Suppressor macrophage treated with lipopolysaccharide for 1 hour (primary cell): ENCODE measurements around the gene HMGXB3.
"Not testable (repeated sequence)": the region's sequence is repeated elsewhere in the genome, so short reads cannot be mapped to it uniquely, and the experiment has no call there.

ENCODE experiments used
- DNase-seq, 3 donors: peaks; one replicate each; pipeline ENCODE4 v3.0.0-alpha.2; 2020 to 2022

HMGXB3 gene

DNA sequence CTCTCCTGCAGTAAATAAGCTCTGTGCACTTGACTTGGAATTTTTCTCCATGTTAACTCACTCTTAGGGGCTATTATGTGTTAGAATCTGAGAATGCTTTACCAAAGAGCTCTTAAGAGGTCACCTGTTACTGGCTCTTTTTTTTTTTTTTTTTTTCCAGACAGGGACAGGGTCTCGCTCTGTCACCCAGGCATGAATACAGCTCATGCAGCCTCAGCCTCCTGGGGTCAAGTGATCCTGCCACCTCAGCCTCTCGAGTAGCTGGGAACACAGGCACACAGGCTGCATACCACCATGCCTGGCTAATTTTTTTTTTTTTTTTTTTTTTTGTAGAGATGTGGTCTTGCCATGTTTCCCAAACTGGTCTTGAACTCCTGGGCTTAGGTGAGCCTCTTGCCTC is 22.1 kb downstream of the HMGXB3 start:
- no peak for DNase-seq

DNA sequence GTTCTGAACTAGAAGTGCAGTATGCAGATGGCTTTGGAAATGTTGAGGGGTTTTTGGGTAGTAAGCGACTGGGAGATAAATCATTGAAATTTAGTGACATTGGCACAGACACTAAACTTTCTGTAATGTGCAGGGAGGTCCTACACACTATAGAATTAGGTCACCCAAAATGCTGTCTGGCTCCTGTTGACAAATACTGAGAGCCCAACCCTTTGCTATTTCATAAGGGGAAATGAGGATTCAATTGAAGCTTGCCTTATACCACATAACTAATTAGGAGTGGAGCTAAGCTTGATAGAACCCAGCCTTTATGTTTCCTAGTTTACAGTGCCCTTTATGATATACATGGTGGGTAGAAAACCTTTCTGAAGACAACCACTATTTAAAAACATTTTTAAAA is 22.6 kb downstream of the HMGXB3 start:
- DNase-seq: no peak

DNA sequence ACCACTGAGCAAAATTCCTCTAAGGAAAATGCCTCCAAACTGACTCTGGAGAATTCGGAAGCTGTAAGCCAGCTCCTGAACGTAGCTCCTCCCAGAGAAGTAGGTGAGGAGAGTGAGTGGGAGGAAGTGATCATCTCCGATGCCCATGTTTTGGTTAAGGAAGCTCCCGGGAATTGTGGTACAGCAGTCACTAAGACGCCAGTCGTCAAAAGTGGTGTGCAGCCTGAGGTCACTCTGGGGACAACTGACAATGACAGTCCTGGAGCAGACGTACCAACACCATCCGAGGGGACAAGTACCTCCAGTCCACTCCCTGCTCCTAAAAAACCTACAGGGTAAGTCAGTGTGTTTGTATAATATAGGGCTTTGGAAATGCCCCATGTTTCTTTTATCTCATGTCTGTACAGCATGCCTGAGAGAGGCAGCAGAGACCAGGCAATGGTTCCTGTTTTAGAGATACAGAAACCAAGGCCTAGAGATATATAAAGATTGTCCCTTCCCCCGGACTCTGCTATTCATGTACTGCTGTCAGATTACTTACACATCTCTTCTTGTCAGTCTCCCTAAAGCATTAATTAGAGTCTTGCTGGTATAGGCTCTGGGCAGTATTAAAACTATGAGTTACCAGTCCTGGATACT is 23.9 kb downstream of the HMGXB3 start:
- peak; percentile 22 to 36 (median 22) for DNase-seq

DNA sequence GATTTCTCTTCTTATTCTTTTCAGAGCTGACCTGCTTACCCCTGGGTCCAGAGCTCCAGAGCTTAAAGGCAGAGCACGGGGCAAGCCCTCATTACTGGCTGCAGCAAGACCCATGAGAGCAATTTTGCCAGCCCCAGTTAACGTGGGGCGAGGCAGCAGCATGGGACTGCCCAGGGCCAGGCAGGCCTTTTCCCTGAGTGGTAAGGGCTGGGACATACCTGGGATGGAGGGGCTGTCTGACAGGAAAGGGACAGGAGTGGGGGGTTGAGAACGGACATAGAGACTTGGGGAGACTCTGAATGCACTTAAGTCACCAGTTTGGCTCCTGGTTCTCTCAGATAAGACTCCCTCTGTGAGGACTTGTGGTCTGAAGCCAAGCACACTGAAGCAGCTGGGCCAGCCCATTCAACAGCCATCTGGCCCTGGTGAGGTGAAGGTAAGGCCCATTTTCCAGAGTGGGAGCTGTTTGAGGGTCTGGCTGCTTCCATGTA is 26.2 kb downstream of the HMGXB3 start:
- no peak for DNase-seq

GRCh38 chr5:150028047-150028446 is 27.5 kb downstream of the HMGXB3 start:
- DNase-seq: not testable (repeated sequence)

DNA sequence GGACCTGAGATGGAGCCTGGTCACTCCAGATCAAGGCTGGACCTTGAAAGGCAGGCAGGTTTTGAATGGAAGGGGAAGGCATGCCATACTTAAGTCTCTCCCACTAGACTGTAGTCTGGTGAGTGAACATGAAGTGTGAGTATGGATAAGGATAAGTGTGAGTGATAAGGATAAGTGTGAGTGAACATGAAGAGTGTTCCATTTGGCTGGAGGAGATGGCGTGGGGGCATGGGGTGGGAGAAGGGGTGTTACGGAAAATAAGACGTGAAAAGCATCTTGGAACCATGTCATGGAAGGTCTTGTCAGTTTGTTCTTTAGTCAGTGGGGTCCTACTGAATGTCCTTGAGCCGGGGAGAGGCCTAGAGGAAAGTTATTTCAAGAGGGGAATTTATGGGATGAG is 32.8 kb downstream of the HMGXB3 start:
- no peak for DNase-seq

DNA sequence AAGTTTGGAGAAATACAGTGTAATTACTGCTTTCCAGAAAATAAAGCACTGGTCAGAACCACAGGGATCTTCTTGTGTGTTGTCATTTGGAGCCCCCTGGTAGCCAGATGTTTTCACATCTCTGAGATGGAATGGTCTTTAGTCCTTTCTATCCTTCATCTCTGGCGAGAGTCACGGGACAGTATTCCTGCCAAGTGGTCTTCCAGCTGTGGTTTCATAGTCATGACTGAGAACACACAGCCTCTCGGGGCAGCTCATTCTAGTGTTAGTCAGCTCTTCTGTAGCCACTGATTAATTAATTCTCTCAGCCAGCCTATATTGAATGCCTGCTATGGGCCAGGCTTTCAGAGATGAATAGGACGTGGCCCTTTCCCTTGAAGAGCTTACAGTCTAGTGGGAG is 34.1 kb downstream of the HMGXB3 start:
- DNase-seq: no peak

GRCh38 chr5:150035139-150035895 is 34.8 kb downstream of the HMGXB3 start:
- peak; percentile 36 to 55 (median 43) for DNase-seq

- DNase-seq: no peak
Measured at GRCh38 chr5:150036513-150036912, 36.0 kb downstream of the HMGXB3 start.

DNA sequence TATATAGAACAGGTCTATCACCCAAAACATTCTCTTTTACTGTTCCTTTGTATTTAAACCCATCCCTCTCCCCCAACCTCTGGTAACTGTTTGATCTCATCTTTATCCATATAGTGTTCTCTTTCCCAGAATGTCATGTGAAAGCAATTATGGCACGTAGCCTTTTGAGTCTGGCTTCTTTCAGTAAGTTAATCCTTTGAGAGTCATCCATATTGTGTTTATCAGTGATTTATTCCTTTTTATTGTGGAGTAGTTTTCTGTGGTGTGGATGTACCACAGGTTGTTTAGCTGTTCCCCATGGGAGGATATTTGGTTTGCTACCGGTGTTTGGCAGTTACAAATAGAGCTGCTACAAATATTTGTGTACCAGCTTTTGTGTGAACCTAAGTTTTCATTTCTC is 38.0 kb downstream of the HMGXB3 start:
- no peak for DNase-seq

- no peak for DNase-seq
Measured at GRCh38 chr5:150042459-150042858, 41.9 kb downstream of the HMGXB3 start.

- no peak for DNase-seq
Measured at GRCh38 chr5:150043657-150044328, 43.3 kb downstream of the HMGXB3 start.

DNA sequence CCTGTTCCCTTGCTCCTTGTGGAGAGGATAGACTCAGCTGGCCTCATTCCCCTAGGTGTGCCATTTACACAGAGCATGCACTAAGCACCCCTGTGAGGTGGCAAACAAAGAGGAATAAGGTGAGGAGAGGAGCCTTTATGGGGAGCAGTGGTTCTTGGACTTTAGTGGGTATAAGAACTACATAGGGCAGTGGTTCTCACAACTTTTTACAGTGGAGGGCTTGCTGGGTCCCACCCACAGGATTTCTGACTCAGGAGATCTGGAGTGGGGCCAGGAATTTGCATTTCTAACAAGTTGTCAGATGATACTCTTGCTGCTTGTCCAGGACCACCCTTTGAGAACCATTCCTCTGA is 43.8 kb downstream of the HMGXB3 start:
- DNase-seq: no peak

DNA sequence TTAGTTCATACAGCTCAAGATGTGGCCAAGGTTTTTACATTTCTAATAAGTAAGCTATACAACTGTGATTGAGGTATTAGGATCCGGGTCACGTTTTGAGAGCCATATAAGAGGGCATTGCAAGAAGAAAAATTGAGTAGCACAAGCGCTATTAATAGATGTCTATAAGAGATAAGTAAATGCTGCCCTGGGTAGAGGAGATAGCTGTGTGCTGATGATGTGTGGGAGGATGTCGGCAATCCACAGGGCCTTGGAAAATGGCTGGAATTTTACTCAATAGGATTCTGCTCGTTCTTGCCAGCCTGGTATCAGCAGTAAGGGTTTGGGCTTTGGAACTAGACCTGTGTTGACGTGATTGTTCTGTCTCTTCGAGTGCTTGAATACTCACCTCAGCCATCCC is 44.2 kb downstream of the HMGXB3 start:
- DNase-seq: no peak

GRCh38 chr5:150045549-150045948 is 45.0 kb downstream of the HMGXB3 start:
- DNase-seq: no peak

DNA sequence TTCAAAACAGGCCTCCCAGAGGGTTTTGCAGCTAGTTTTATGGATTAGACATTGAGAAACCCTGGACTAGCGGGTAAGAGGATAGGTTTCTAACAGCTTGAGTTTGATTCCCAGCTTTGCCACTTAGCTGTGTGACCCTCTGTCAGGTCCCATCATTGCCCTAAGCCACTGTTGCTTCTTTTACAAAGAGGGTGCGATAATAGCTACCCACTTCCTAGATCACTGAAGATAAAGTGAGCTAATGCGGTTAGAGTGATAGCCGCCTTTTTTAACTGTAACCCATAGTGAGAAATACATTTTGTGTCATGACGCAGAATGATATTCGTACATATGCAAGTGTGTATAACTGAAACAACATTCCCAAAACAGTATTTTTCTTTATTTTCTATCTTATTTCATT is 45.5 kb downstream of the HMGXB3 start:
- DNase-seq: no peak

GRCh38 chr5:150050172-150050811 is 49.8 kb downstream of the HMGXB3 start:
- DNase-seq: peak; percentile 72 to 76 (median 73)

- DNase-seq: no peak
Measured at GRCh38 chr5:150051657-150052195, 51.2 kb downstream of the HMGXB3 start.

- peak in 2 of 3 donors; percentile 25 to 29 for DNase-seq
Measured at GRCh38 chr5:150052226-150052955, 51.9 kb downstream of the HMGXB3 start.

GRCh38 chr5:150052956-150053712 is 52.6 kb downstream of the HMGXB3 start:
- DNase-seq: peak; percentile 90 to 95 (median 94)

GRCh38 chr5:150053713-150054392 is 53.3 kb downstream of the HMGXB3 start:
- no peak for DNase-seq
